Spinal cord (tissue), 10 donors: ENCODE results near the gene FAM110C. TPM values are rescaled to one million over a fixed set of nuclear protein-coding genes. Genes with fewer than 3 reads are reported as not detected.

ENCODE experiments used
- DNase-seq, 6 donors: peaks; one replicate each; pipeline versions ENCODE4 v3.0.0 to v3.0.0-alpha.2; 2013 to 2015; ENCODE audit warnings: low spot score in 6 of 6, low read depth in 4 of 6
- H3K27ac ChIP-seq: one replicate; pipeline ENCODE4 v1.5.1; 2013; ENCODE audit warnings: low read depth, low read length, control low read depth
- H3K27me3 ChIP-seq: one replicate; pipeline ENCODE4 v1.6.1; 2013; ENCODE audit warnings: low read length; ENCODE audit not compliant: control insufficient read depth, insufficient read depth
- H3K36me3 ChIP-seq: one replicate; pipeline ENCODE4 v1.6.1; 2013; ENCODE audit warnings: low read length; ENCODE audit not compliant: control insufficient read depth, insufficient read depth
- H3K4me1 ChIP-seq: one replicate; pipeline ENCODE4 v1.6.1; 2013; ENCODE audit warnings: low read length; ENCODE audit not compliant: control insufficient read depth, insufficient read depth
- H3K4me3 ChIP-seq: one replicate; pipeline ENCODE4 v1.5.1; 2013; ENCODE audit warnings: low read depth, low read length, control low read depth
- H3K9me3 ChIP-seq: one replicate; pipeline ENCODE4 v1.6.1; 2013; ENCODE audit warnings: low read length; ENCODE audit not compliant: control insufficient read depth, insufficient read depth
- WGBS: methylation state at CpG from one replicate; pipeline ENCODE4 v1.1.5; 2013; ENCODE audit warnings: missing lambda C conversion rate; ENCODE audit not compliant: insufficient coverage; 5-methylcytosine and 5-hydroxymethylcytosine counted together
- polyA plus RNA-seq, 2 donors: library from polyadenylated mRNA; unstranded; fragments of 120-200 nt; gene quantifications; one replicate each; pipeline ENCODE4 v1.2.1, GENCODE V29; 2013; ENCODE audit not compliant: insufficient read length in 2 of 2
- total RNA-seq, 2 donors: library from RNA; depleted of rRNA in 1 of 2; stranded (reverse); fragments of 120-200 nt in 1 of 2; fragments of >200 nt in 1 of 2; gene quantifications; one replicate each; pipeline versions ENCODE4 v1.2.3 to v1.2.4, GENCODE V29; 2013 to 2014
- donor health status: healthy.

FAM110C gene
- total and polyA plus RNA-seq, 4 donors: 3.8 to 7.6 (median 6.8) TPM

DNA sequence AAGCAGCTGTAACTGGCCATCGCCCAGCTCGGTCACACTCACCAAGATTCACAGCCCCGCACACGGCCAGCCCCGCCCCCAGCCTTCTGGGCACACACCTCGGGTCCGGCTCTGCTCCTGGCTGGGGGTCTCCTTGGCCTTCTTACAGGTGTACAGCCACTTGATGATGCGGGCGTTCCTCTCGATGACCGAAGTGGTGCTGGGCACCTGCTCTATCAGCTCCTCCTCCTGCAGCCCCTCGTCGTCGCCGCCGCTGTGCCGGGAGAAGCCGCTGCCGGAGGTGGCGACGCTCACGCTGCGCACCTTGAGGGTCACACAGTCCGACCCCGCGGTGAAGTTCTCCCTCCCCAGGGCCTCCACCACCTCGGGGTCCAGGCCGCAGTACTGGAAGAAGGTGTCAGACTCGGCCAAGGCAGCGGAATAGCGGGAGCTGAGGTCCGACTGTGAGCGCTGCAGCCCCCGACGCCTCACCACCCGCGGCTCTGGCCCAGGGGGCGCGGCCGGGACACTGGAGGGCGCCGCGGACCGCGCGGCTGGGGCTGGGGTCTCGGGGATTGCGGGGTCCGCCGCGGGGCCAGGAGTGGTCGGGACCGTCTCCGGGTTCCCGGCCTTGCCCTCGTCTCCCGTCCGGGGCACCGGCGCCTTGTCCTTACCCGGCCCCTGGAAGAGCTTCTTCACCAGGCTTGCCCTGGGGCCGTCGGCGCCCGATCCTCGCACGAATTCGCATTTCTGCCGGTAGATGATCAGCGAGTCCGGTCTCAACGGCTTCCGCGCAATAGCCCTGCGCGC, 769 bp downstream of the FAM110C start:
- no peak overlapping the region for H3K27ac ChIP-seq
- peak overlapping the region; percentile 42 for H3K4me3 ChIP-seq
- no peaks in the 10 kb centered on the region for H3K9me3 ChIP-seq
- peaks cover 24% of the 10 kb centered on the region for H3K4me1 ChIP-seq
- H3K36me3 ChIP-seq: no peaks in the 10 kb centered on the region
- peaks cover 23% of the 10 kb centered on the region for H3K27me3 ChIP-seq
- peak in 1 of 6 donors; percentile 4 for DNase-seq
- 1% methylated on average over 76 of the region's 76 CpGs for WGBS

DNA sequence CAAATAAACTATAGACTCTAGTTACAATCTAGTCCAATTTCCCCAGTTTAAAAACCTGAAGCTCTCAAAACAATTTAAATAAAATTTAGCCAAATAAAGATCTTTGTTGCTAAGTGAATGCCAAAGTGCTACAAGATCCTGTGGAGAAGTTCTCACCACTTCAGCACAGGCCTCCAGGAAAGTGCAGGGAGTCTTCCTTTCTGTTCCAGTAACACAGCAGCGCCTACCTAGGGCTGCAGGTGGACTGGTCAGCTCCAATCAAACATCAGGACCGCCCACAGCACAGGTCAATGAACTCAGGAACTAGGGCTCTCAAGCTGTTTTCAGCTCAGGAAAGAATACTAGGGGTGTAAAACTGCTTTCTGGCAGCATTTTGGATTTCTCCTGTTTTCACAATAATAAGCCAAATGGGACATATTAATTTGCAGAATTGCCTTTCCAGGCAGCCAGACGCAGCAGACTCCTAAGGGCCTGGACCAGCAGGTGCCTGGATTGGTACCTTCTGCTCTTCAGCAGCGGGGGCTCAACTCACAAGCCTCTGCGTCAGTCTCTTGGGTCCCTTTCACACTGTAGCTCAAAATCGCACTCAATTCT, 1.5 kb downstream of the FAM110C start:
- no peak overlapping the region for H3K27ac ChIP-seq
- H3K9me3 ChIP-seq: no peaks in the 10 kb centered on the region
- 16% methylated on average over 4 of the region's 6 CpGs for WGBS
- no peaks in the 10 kb centered on the region for H3K36me3 ChIP-seq
- peak in 2 of 6 donors; percentile 33 to 34 for DNase-seq
- H3K27me3 ChIP-seq: peaks cover 23% of the 10 kb centered on the region
- H3K4me1 ChIP-seq: peaks cover 24% of the 10 kb centered on the region
- peak overlapping the region; percentile 42 for H3K4me3 ChIP-seq

DNA sequence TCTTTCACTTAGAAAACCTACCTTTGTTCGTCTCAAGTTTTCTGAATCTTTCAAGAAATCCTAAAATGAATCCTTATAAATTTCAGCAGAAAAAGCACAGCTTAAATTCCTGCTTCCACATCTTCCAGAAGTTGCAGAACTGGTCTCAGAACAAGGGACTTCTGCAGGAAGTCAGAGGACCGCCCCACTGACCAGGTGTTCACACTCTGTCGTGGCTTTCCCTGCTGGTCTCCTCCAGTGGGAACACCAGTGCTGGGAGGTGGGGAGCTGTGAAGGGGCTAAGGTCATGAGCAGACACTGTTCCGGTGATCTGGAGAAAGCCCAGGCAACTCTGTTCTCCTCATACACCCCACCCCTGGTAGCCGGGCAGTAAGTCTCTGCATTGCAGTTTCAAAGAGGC, 3.5 kb downstream of the FAM110C start:
- no peak for DNase-seq
- peaks cover 24% of the 10 kb centered on the region for H3K4me1 ChIP-seq
- H3K27ac ChIP-seq: no peak overlapping the region
- peaks cover 22% of the 10 kb centered on the region for H3K27me3 ChIP-seq
- H3K4me3 ChIP-seq: no peak overlapping the region
- WGBS: 73% methylated on average over 3 of the region's 5 CpGs
- no peaks in the 10 kb centered on the region for H3K36me3 ChIP-seq
- no peaks in the 10 kb centered on the region for H3K9me3 ChIP-seq

DNA sequence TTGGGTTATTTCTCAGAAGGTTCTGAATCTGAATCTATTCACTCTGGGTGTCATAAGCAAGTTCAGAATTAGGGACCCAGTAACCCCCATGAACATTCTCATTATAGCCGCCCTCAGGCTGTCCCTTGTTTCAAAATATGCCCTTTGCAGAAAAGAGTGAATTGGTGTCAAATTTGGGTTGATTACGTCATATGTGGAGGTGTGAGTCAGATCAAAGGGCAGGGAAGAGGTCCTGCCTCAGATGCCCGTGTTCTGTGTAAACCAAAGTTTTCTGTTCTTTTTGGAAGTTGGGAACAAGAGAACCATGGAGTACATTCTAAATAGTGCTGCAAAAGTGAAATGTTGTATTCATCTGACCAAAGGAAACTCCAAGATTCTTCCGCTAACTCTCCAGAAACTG, 5.8 kb downstream of the FAM110C start:
- DNase-seq: no peak
- no peaks in the 10 kb centered on the region for H3K9me3 ChIP-seq
- no peak overlapping the region for H3K4me3 ChIP-seq
- WGBS: 77% methylated on average over 2 of the region's 4 CpGs
- H3K36me3 ChIP-seq: no peaks in the 10 kb centered on the region
- H3K27ac ChIP-seq: no peak overlapping the region
- peaks cover 7% of the 10 kb centered on the region for H3K4me1 ChIP-seq
- peaks cover 14% of the 10 kb centered on the region for H3K27me3 ChIP-seq

DNA sequence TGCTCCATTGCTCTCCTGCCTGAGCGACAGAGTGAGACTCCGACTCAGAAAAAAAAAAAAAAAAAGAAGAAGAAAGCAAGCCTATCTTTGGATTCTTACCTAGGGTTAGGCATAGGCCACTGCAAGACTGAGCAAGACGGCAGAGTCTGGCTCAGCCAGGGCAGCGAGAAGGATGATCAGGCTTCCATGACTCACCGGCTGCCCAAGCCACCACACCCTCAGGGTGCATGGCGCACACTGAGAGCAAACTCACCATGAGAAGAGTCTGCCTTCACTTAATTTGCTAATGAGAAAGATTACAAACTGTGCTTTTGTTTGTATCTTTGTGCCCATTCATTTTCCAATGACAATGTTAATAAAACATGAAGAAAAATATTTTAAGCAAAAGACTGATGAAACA, 8.2 kb downstream of the FAM110C start:
- no peak overlapping the region for H3K4me3 ChIP-seq
- H3K4me1 ChIP-seq: no peaks in the 10 kb centered on the region
- no peak overlapping the region for H3K27ac ChIP-seq
- 75% methylated on average over 2 of the region's 6 CpGs for WGBS
- peaks cover 3% of the 10 kb centered on the region for H3K27me3 ChIP-seq
- DNase-seq: no peak
- no peaks in the 10 kb centered on the region for H3K36me3 ChIP-seq
- no peaks in the 10 kb centered on the region for H3K9me3 ChIP-seq

DNA sequence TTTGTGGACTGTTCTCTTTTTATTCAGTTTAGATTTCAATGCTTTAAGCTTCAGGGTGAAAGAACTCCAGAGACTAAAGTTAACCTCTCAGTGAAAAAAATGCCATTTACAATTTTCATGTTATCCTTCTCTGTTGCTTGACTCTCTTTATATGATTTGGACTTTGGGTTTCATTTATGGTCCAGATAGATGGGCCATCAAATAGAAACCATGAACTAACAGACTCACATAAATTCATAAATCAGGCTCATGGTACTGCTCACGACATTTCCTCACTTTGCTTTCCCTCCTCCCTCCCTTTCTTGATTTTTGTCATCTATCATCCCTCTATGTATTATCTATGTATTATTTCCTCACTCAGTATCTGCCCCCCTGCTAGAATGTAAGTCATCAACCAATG, 10.0 kb downstream of the FAM110C start:
- H3K36me3 ChIP-seq: no peaks in the 10 kb centered on the region
- no peak overlapping the region for H3K4me3 ChIP-seq
- H3K9me3 ChIP-seq: no peaks in the 10 kb centered on the region
- H3K27ac ChIP-seq: no peak overlapping the region
- no peaks in the 10 kb centered on the region for H3K4me1 ChIP-seq
- H3K27me3 ChIP-seq: no peaks in the 10 kb centered on the region
- no peak for DNase-seq
- WGBS: 100% methylated on average over 1 of the region's 1 CpG

DNA sequence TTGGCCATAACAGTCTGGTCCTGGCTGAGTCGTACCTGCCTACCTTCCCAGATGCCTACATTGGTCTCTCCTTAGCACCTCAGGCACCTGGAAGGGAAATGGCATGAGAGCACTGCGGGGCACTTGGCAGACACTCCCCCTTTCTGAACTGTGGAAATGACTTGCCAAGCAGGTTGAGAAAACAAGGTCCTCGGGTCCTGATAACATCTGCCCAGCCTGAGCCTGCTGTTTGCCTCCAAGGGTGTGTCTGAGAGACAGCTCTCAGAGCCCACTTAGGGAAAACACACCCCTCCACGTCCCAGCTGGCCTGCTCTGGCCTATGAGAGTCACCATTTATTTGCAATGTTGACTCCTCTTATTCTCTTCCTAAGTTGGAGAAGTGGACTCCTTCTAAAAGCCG, 10.5 kb downstream of the FAM110C start:
- no peaks in the 10 kb centered on the region for H3K27me3 ChIP-seq
- no peak overlapping the region for H3K4me3 ChIP-seq
- H3K4me1 ChIP-seq: no peaks in the 10 kb centered on the region
- WGBS: 86% methylated on average over 3 of the region's 5 CpGs
- H3K9me3 ChIP-seq: no peaks in the 10 kb centered on the region
- H3K27ac ChIP-seq: no peak overlapping the region
- DNase-seq: no peak
- no peaks in the 10 kb centered on the region for H3K36me3 ChIP-seq

DNA sequence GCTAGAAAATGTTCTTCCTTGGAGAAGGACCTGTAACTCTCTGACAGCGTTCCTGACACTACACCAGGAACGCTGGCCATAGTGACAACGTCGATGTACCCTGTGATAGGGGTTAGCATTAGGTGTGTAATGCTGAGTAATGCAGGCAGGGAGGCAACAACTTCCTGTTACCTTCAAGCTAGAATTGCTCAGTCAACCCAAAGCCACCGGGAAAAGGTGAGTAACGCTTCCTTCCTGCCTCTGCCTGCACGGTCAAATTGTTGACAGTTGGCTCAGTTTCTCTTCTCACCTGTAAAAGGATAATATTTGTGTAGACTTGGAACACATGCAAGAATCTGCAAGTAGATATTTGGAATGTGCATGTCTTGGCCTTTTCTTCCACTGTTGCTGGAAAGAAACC, 12.7 kb downstream of the FAM110C start:
- H3K9me3 ChIP-seq: no peaks in the 10 kb centered on the region

DNA sequence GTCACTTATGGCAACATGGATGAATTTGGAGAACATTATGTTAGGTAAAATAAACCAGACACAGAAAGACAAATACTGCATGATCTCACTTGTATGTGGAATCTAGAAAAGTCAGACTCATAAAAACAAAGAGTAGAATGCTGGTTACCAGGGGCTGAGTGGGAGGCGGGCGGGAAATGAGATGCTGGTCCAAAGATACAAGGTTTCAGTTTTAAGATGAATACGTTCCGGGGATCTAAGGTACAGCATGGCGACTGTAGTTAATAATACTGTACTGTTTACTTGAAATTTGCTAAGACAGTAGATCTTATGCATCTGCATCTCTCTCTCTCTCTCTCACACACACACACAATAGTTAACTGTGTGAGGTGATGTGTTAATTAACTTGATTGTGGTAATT, 14.2 kb downstream of the FAM110C start:
- Histone ChIP-seq H3K4me3 (no peak overlapping the region), H3K36me3 (no peaks in the 10 kb centered on the region), H3K4me1 (no peaks in the 10 kb centered on the region), H3K27ac (no peak overlapping the region), H3K9me3 (no peaks in the 10 kb centered on the region), H3K27me3 (no peaks in the 10 kb centered on the region)
- no CpG with 5 or more reads among the region's 5 CpGs for WGBS
- DNase-seq: no peak

More for the DNA sequence above, 12.7 kb downstream of the FAM110C start:
- Histone ChIP-seq H3K27ac (no peak overlapping the region), H3K4me3 (no peak overlapping the region), H3K36me3 (no peaks in the 10 kb centered on the region), H3K27me3 (no peaks in the 10 kb centered on the region), H3K4me1 (no peaks in the 10 kb centered on the region)
- 93% methylated on average over 2 of the region's 7 CpGs for WGBS
- DNase-seq: no peak

DNA sequence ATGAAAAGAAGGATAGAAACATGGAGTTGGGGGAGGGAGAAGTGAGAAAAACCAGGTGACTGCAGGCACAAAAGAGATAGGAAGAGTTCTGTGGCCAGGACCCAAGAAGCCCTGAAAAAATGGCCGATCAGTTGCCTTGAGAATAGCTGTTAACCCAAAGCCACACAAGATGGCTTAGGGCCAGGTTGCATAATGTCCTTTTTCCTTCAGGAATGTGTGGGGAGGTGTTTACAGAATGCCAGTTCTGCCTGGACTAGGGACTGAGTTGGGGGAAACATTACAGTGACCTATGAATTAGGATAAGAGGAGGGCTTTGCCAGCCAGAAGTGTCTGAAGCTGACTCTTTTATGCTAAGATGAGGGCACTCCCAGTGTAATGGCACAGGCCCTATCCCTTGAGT, 17.1 kb downstream of the FAM110C start:
- Histone ChIP-seq H3K4me3 (no peak overlapping the region), H3K27me3 (no peaks in the 10 kb centered on the region), H3K9me3 (no peaks in the 10 kb centered on the region), H3K27ac (no peak overlapping the region), H3K4me1 (no peaks in the 10 kb centered on the region), H3K36me3 (no peaks in the 10 kb centered on the region)
- 50% methylated on average over 1 of the region's 1 CpG for WGBS
- no peak for DNase-seq
